ENCODE measurements around the gene HAPSTR1.
"Not testable (repeated sequence)": the region's sequence is repeated elsewhere in the genome, so short reads cannot be mapped to it uniquely, and the experiment has no call there.

HAPSTR1 gene

DNA sequence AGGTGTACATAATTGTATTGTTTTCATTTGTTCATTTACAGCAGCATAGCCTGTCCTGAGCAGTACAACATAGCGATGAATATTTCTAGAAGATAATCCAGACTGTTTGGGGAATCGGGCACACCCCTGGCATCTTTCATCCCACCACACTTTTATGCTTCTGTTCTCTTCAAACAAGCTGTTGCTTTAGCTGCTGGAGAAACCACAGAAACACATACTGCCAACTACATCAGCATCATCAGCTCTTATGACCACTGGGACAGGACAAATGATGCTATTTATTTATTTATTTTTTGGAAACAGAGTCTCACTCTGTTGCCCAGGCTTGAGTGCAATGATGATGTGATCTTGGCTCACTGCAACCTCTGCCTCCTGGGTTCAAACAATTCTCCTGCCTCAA is 22.6 kb upstream of the HAPSTR1 start:
- H3K4me3 ChIP-seq = no peak overlapping the region
- peak overlapping the region in 2 of 21 experiments; percentile 4 to 60 for H3K27ac ChIP-seq

DNA sequence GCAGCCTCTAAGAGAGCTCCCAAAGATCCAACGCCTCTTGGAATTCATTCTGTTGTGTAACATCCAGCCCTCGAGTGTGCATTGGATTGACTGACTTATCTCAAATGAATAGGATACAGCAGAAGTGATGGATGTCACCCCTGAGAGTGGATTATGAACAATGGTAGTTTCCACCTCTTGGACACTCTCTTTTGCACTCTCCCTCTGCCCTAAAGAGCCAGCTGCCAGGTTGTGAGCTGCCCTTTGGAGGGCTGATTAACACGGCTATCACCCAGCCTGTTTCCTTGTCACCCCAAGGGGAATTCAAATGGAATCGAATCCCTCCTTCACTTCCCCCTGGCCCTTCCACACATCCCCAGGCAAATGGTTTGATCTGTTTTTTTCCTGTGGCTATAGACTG is 21.2 kb upstream of the HAPSTR1 start:
- H3K4me3 ChIP-seq = no peak overlapping the region
- H3K27ac ChIP-seq = no peak overlapping the region

DNA sequence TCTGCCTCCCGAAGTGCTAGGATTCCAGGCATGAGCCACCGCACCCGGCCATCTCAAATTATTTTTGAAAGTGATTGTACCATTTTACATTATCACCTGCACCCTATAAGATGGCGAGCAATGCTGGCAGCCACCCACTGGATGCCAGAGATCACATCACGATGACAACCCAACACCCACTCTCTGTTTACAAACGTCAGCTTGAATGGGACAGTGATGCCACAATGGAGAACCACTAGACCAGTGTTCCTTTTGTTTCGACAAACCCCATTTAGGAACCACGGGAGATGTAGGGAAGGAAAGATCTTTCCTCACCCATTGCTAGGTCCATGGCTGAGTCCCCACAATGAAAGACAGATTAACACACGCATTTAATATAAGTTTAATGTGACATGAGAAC is 20.1 kb upstream of the HAPSTR1 start:
- Histone ChIP-seq H3K4me3 (no peak overlapping the region), H3K27ac (no peak overlapping the region)

DNA sequence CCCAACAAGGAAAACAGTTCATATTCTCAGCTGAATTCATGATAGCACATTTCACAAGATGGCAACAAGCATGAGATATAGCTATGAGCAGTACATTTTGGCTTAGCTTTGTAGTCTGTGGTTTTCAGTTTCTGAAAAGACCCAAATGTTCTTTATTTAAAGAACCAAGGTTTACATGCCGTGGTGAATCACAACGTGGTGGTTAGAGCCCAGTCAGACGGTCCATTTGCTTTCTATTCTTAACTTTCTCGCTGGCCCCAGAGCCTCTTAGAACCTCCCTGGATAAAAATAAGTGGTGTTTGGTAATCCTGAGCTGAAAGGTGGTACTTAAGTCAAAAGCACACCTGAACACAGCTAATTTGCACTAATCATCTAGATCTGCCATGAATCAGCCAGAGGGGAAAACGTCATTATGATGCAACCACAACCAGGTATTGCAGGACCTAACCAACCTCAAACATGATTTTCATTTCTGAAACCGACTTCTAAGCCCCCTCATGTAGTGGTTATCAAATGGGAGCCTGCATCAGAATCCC is 18.6 kb upstream of the HAPSTR1 start:
- peak overlapping the region in 11 of 21 experiments; percentile 9 to 77 (median 37) for H3K27ac ChIP-seq
- no peak overlapping the region for H3K4me3 ChIP-seq

DNA sequence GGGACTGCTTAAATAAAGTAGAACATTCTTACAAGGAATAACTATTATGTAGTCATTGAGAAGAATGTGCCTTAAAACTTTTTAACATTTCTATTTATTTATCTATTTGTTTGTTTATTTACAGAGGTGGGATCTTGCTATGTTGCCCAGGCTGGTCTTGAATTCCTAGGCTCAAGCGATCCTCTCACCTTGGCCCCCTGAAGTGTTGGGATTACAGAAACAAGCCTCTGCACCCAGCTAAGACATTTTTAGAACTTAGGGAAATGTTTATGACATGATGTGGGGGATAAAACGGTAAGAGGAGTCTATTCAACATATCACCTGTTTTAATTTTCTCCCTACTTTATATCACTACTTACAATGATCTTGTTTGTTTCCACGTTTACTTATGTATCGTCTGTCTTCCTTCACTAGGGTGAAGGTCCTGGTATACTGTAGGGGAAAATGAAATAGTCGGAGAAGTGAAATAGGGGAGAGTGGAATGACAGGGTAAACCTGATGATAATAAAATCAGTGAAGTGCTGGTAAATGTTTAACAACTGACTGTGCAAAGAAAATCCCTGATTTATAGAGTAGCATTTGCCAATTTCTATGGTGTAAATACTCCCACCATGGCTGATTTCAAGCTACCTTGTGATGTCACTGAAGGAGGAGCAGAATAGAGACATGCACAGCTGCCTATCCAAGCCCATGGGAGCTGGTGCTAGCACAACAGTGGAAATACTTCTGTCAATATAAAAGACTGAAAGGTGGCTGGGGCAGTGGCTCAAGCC is 16.0 kb upstream of the HAPSTR1 start:
- Histone ChIP-seq H3K27ac (no peak overlapping the region), H3K4me3 (no peak overlapping the region)

- H3K4me3 ChIP-seq = no peak overlapping the region
- H3K27ac ChIP-seq = peak overlapping the region in 8 of 21 experiments; percentile 2 to 72 (median 32)
These were observed 14.2 kb upstream of the HAPSTR1 start for GRCh38 chr16:9077091-9077809.

- H3K4me3 ChIP-seq = not testable (repeated sequence)
- H3K27ac ChIP-seq = peak overlapping the region in 8 of 21 experiments; percentile 7 to 72 (median 48)
These were observed 12.7 kb upstream of the HAPSTR1 start for GRCh38 chr16:9078467-9079429.

DNA sequence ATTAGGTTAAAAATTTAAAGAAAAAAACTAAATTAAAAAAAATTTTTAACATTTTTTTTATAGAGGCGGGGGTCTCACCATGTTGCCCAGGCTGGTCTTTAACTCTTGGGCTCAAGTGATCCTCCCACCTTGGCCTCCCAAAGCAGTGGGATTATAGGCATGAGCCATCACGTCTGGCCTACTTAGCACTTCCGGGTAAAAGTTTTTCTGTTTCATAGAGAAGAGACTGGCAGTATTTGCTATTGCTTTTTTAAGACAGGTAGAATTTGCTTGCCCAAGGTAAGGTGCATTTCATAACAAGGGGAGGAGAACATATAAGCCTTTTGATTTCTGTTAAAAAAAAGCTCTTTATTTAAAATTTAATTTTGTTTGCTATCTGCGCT is 12.0 kb upstream of the HAPSTR1 start:
- H3K27ac ChIP-seq = no peak overlapping the region

GRCh38 chr16:9081158-9081557 is 10.3 kb upstream of the HAPSTR1 start:
- Histone ChIP-seq H3K27ac (peak overlapping the region in 2 of 21 experiments; percentile 19 to 42), H3K4me3 (no peak overlapping the region)

More for the DNA sequence above, 12.0 kb upstream of the HAPSTR1 start:
- no peak overlapping the region for H3K4me3 ChIP-seq

GRCh38 chr16:9081843-9082242 is 9.6 kb upstream of the HAPSTR1 start:
- Histone ChIP-seq H3K4me3 (no peak overlapping the region), H3K27ac (no peak overlapping the region)

DNA sequence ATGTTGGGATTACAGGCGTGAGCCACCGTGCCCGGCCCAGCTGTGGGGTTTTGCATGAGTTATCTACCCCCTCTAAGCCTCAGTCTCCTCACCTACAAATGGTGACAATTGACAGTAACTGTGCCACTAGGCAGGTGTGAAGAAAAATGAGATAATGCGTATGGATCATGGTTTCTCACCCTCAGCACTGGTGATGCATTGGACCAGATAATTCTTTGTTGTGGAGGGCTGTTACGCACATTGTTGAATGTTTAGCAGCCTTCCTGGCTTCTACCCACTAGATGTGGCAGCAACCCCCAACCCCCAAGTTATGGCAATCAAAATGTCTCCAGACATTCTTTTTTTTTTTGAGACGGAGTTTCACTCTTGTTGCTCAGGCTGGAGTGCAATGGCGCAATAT is 9.0 kb upstream of the HAPSTR1 start:
- H3K4me3 ChIP-seq = no peak overlapping the region
- H3K27ac ChIP-seq = no peak overlapping the region

DNA sequence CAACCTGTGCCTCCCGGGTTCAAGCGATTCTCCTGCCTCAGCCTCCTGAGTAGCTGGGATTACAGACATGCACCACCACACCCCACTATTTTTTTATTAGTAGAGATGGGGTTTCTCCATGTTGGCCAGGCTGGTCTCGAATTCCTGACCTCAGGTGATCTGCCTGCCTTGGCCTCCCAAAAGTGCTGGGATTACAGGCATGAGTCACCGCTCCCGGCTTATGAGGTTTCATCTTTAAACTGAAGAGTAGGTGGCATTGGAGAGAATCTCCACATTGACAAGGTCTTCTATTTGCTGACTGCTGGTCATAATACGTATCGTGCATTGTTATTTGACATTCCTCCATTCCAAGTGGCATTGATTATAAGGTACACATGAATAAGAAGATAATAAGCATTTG is 3.7 kb upstream of the HAPSTR1 start:
- H3K4me3 ChIP-seq, H3K27ac ChIP-seq: not testable (repeated sequence)

GRCh38 chr16:9088848-9089247 is 2.6 kb upstream of the HAPSTR1 start:
- no peak overlapping the region for H3K27ac ChIP-seq
- no peak overlapping the region for H3K4me3 ChIP-seq

- no peak overlapping the region for H3K4me3 ChIP-seq
- H3K27ac ChIP-seq = peak overlapping the region in 10 of 21 experiments; percentile 72 to 93 (median 86)
These were observed 1.8 kb upstream of the HAPSTR1 start for GRCh38 chr16:9089660-9090059.

DNA sequence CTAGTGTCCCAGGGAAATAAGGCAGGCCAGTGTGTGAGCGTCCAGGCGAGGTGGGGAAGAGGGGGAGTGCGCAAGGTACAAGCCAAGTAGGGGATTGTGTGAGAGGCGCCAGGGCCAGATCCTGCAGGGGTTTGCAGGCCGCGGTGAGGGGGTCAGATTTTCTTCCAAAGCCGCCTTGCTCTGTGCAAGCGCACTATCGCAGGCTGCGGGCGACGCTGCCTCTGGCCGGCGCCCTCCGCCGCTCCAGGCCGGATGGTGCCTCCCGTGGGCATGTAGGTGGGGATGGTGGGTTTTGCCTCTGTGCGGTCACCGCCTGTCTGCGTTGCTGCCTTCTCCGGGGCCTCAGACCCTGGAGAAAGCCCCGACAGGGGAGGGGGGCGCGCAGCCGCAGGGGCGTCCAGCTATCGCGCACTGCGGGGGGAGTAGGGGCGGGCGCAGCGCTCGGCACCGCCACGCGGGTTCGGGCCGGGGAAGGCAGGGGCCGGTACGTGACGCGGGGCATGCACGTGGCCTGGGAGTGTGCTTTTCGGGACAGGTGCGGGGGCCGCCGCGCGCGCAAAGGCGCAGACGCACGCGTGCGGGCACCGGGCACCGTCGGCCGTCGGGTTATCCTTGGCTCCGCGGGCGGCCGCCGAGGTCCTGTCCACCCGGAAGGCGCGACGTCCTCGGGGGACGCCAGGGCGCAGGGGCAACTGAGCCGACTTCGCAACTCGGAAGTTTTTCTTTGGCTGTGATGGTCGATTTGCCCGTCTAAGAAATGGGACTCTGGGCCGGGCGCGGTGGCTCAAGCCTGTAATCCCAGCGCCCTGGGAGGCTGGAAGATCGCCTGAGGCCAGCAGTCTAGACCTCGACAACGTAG is 1.1 kb upstream of the HAPSTR1 start:
- H3K4me3 ChIP-seq = peak overlapping the region; percentile 38 to 96 (median 49)

DNA sequence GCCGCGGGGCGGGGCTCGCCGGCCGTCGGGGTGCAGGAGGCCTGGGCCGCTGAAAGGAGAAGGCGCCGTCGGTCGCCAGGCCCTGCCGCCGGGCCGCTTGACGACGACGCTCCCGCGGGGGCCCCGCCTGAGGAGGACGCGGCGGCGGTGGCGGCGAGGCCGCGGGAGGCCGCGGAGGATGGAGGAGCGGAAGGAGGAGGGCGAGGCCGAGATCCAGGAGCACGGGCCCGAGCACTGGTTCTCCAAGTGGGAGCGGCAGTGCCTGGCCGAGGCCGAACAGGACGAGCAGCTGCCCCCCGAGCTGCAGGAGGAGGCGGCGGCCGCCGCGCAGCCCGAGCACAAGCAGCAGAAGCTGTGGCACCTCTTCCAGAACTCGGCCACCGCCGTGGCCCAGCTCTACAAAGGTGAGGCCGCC is 430 bp downstream of the HAPSTR1 start:
- peak overlapping the region; percentile 94 to 100 (median 99) for H3K27ac ChIP-seq
- H3K4me3 ChIP-seq = peak overlapping the region; percentile 87 to 99 (median 96)

More for the DNA sequence above, 1.1 kb upstream of the HAPSTR1 start:
- H3K27ac ChIP-seq = peak overlapping the region; percentile 55 to 99 (median 83)

GRCh38 chr16:9092282-9092977 is 986 bp downstream of the HAPSTR1 start:
- Histone ChIP-seq H3K4me3 (peak overlapping the region; percentile 87 to 99 (median 96)), H3K27ac (peak overlapping the region; percentile 94 to 100 (median 99))

DNA sequence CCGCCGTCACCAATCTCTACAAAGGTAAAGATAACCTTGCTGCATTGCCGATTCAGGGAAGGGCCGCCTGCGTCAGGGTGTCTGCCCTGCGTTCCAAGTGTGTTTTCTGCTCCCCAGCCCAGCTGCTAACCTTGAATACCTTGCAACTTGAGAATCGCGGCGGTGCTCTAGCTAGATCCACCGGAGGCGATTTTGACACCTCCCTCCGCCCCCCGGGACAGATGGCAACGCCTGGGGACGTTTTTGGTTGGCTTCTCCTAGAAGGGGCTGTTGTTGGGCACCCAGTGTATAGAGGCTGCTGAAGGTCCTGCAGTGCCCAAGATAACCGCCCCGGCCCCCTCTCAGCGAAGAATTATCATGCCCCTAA is 1.5 kb downstream of the HAPSTR1 start:
- peak overlapping the region; percentile 87 to 99 (median 96) for H3K4me3 ChIP-seq

More for the DNA sequence above, 1.5 kb downstream of the HAPSTR1 start:
- H3K27ac ChIP-seq = peak overlapping the region in 20 of 21 experiments; percentile 94 to 100 (median 99)
